Measurements from ENCODE around the gene SLC6A1. TPM values are rescaled to one million over a fixed set of nuclear protein-coding genes. Genes with fewer than 3 reads are reported as not detected.

The SLC6A1 gene
- total and polyA plus RNA-seq, 7 donors: 0.27 to 1.9 (median 0.36) TPM

DNA sequence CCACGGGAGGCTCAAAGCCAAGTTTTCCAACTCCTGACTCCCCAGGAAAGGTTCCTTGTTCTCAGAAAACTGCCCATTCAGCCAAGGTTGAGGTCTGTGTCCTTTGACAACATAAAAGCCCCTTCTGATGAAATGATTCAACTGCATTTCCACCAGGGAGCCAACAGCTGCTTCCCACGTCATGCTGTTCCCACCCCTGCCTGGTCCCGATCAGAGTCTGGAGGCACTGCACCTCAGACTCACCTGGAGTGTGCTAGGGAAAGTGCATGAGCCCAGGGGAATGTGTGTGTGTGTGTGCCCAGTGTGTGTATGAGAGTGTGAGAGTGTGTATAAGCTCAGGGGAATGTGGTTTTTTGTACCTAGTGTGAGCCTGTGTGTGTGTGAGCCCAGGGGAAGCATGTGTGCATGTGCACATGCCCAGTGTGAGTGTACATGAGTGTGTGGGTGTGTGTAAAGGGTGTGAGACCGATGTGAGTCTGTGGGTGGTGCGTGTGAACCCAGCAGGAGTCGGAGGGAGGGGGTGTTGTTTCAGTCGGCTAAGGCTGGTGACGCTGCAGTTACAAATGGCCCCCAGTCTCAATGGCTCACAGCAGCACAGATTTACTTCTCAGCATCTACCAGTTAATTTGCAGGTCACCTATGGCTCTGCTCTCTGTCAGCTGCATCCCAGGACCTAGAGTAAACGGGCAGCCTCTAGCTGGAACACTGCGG lies 20.3 kb upstream of the SLC6A1 start:
- intact Hi-C loops (cut with DNase I): no loop called here
- DNase-seq: no peak
- TF ChIP-seq, protein P1, sequence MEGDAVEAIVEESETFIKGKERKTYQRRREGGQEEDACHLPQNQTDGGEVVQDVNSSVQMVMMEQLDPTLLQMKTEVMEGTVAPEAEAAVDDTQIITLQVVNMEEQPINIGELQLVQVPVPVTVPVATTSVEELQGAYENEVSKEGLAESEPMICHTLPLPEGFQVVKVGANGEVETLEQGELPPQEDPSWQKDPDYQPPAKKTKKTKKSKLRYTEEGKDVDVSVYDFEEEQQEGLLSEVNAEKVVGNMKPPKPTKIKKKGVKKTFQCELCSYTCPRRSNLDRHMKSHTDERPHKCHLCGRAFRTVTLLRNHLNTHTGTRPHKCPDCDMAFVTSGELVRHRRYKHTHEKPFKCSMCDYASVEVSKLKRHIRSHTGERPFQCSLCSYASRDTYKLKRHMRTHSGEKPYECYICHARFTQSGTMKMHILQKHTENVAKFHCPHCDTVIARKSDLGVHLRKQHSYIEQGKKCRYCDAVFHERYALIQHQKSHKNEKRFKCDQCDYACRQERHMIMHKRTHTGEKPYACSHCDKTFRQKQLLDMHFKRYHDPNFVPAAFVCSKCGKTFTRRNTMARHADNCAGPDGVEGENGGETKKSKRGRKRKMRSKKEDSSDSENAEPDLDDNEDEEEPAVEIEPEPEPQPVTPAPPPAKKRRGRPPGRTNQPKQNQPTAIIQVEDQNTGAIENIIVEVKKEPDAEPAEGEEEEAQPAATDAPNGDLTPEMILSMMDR (IDR thresholded peaks at IDR 0.05): no peak
- peaks cover 0 to 7% (median 3%) of the 10 kb centered on the region in 3 donors for H3K27me3 ChIP-seq (ENCODE audit: insufficient read depth in 3 of 3, low read length in 2 of 3)
- no peak overlapping the region for H3K4me3 ChIP-seq
- H3K27ac ChIP-seq: no peak overlapping the region
- WGBS, 3 donors: 54 to 66% (median 55%) methylated on average over 10 of the region's 10 CpGs
- peaks cover 4% of the 10 kb centered on the region for H3K4me1 ChIP-seq
- H3K9me3 ChIP-seq: no peaks in the 10 kb centered on the region
- H3K36me3 ChIP-seq (ENCODE audit: insufficient read depth in 1 of 2, low read depth in 1 of 2): no peaks in the 10 kb centered on the region
- ATAC-seq: no peak

DNA sequence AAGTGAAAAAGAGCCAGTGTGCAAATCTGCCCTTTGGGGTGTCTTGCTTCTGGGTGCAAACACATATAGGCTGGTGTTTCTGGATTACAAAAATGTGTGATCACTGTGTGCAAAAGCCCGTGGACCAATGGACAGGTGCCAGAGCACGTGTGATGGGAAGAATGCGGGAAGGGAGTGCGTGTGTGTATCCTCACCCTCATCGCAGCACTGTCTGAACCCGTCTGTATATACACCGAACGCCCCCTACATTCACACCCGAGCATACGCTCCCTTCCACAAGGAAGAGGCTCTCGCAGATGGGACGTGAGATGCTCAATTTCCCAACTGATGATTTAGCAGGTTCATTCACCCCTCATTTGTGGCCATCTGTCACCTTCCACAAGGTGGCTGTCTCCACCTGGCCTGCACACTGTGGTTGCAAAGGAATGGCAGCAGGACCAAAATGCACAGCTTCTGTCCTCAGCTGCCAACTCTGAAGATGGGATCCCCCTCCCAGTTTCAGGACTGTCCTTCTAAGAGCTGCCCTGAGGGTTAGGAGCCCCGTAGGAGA lies 19.4 kb upstream of the SLC6A1 start:
- Histone ChIP-seq H3K4me1 (no peaks in the 10 kb centered on the region), H3K36me3 (ENCODE audit: insufficient read depth in 1 of 2, low read depth in 1 of 2) (no peaks in the 10 kb centered on the region), H3K27ac (no peak overlapping the region), H3K4me3 (no peak overlapping the region), H3K27me3 (ENCODE audit: insufficient read depth in 3 of 3, low read length in 2 of 3) (peaks cover 0 to 7% (median 0%) of the 10 kb centered on the region in 3 donors), H3K9me3 (no peaks in the 10 kb centered on the region)
- DNase-seq: no peak
- intact Hi-C loops (cut with DNase I): no loop called here
- ATAC-seq: no peak
- 78 to 79% (median 79%) methylated on average over 13 of the region's 13 CpGs for WGBS, 3 donors
- TF ChIP-seq, protein P1 (IDR thresholded peaks at IDR 0.05): no peak

DNA sequence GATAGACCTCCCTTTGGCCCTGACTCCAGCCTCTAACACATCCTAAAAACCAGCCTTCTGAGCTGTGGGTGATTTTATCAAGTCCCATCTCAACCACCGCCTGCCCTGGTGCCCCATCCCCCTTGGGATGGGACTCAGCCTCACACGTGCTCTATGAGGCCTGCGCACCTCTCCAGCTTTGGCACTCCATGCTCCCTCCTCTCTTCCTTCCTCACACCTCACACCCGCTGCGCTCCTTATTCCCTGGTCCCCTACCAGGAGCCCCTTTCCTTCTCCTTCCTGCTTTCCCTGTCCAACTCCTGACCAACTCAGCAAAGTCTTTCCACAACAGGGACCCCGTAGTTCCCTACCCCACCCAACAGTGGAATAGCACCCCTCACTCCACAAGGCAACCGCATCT lies 18.4 kb upstream of the SLC6A1 start:
- 78 to 84% (median 83%) methylated on average over 7 of the region's 7 CpGs for WGBS, 3 donors
- Histone ChIP-seq H3K4me1 (no peaks in the 10 kb centered on the region), H3K9me3 (no peaks in the 10 kb centered on the region), H3K36me3 (ENCODE audit: insufficient read depth in 1 of 2, low read depth in 1 of 2) (no peaks in the 10 kb centered on the region), H3K27ac (no peak overlapping the region), H3K4me3 (no peak overlapping the region), H3K27me3 (ENCODE audit: insufficient read depth in 3 of 3, low read length in 2 of 3) (peaks cover 0 to 6% (median 0%) of the 10 kb centered on the region in 3 donors)
- TF ChIP-seq, protein P1 (IDR thresholded peaks at IDR 0.05): no peak
- ATAC-seq (no peak), DNase-seq (no peak)
- intact Hi-C loops (cut with DNase I): no loop called here

DNA sequence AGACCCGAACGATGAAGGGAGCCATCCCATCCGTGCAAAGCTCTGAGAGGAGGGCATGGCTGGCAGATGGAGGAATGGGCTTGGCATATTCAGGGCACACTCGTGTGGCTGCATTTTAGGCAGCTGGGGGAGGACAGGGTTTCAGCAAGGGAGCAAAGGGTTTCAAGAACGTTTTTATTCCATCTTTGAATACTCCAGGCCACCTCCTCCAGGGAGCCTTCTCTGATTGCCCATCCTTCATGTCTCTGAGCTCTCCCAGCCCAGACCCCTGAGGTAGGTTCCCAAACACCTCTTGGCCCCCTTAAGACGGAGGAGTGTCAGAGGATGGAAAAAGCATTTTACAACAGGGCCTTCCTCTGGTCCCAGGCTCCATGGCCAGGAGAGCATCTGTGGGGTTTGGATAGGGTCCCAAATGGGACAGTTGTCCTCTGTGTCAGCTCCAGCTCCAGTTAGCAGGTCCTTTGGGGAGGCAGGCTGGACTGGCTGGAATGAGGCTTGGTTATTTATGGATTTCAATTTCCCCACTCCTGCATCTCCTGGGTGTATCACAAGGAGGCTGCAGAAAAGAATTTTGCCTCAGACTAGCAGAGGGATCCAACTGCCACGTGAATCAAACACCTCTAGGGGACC lies 17.7 kb upstream of the SLC6A1 start:
- peaks cover 0 to 5% (median 0%) of the 10 kb centered on the region in 3 donors for H3K27me3 ChIP-seq (ENCODE audit: insufficient read depth in 3 of 3, low read length in 2 of 3)
- 38 to 50% (median 38%) methylated on average over 7 of the region's 7 CpGs for WGBS, 3 donors

More for the DNA sequence above, 17.7 kb upstream of the SLC6A1 start:
- H3K9me3 ChIP-seq: no peaks in the 10 kb centered on the region
- no peak overlapping the region for H3K4me3 ChIP-seq
- no peaks in the 10 kb centered on the region for H3K36me3 ChIP-seq (ENCODE audit: insufficient read depth in 1 of 2, low read depth in 1 of 2)
- no peak overlapping the region for H3K27ac ChIP-seq
- DNase-seq (no peak), ATAC-seq (no peak)
- H3K4me1 ChIP-seq: no peaks in the 10 kb centered on the region
- intact Hi-C loops (cut with DNase I): no loop called here
- TF ChIP-seq, protein P1 (IDR thresholded peaks at IDR 0.05): no peak

Measured in psoas muscle (tissue), 8 donors.